ENCODE results near the gene PDLIM3. TPM values are rescaled to one million over a fixed set of nuclear protein-coding genes. Genes with fewer than 3 reads are reported as not detected.

The PDLIM3 gene
- total RNA-seq, 4 donors from 2014 or later: 1,279 to 2,098 (median 1,627) TPM

DNA sequence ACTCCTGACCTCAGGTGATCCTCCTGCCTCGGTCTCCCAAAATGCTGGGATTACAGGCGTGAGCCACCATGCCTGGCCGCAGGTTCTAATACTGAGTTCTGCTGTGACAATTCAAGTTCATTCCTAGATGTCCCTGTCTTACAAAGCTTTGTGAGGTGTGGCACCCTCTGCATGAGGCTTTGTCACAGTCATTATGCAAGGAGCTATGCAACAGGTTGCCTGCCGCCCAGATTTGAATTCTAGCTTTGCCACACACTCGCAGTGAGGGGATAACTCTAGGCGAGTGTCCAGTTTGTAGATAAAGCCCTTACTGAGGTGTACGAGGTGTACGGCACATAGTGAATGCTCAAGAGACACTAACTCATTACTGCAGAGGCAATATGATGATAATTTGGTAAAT lies 67.3 kb downstream of the PDLIM3 start:
- no peaks in the 10 kb centered on the region for H3K9me3 ChIP-seq
- H3K4me1 ChIP-seq: peaks cover 9 to 20% (median 18%) of the 10 kb centered on the region in 4 donors
- no peak overlapping the region for H3K27ac ChIP-seq (replicated peaks in 1 of 4)
- TF ChIP-seq EP300 (IDR thresholded peaks at IDR 0.05): no peak
- no peak for TF ChIP-seq POLR2AphosphoS5 (IDR thresholded peaks at IDR 0.05)
- no peak for TF ChIP-seq POLR2A (IDR thresholded peaks at IDR 0.05; ENCODE audit: low read depth)
- TF ChIP-seq, protein P1, sequence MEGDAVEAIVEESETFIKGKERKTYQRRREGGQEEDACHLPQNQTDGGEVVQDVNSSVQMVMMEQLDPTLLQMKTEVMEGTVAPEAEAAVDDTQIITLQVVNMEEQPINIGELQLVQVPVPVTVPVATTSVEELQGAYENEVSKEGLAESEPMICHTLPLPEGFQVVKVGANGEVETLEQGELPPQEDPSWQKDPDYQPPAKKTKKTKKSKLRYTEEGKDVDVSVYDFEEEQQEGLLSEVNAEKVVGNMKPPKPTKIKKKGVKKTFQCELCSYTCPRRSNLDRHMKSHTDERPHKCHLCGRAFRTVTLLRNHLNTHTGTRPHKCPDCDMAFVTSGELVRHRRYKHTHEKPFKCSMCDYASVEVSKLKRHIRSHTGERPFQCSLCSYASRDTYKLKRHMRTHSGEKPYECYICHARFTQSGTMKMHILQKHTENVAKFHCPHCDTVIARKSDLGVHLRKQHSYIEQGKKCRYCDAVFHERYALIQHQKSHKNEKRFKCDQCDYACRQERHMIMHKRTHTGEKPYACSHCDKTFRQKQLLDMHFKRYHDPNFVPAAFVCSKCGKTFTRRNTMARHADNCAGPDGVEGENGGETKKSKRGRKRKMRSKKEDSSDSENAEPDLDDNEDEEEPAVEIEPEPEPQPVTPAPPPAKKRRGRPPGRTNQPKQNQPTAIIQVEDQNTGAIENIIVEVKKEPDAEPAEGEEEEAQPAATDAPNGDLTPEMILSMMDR (IDR thresholded peaks at IDR 0.05): no peak
- no peak overlapping the region for H3K4me3 ChIP-seq
- WGBS: 100% methylated on average over 6 of the region's 8 CpGs
- intact Hi-C loops (cut with DNase I): loop anchor here (5.0 kb wide), 1 partner anchor 41 kb away; the partner anchor contains the start of gene UFSP2
- peaks cover 0 to 4% (median 0%) of the 10 kb centered on the region in 4 donors for H3K27me3 ChIP-seq
- no peaks in the 10 kb centered on the region for H3K36me3 ChIP-seq
- no peak for DNase-seq (ENCODE audit: extremely low spot score)

DNA sequence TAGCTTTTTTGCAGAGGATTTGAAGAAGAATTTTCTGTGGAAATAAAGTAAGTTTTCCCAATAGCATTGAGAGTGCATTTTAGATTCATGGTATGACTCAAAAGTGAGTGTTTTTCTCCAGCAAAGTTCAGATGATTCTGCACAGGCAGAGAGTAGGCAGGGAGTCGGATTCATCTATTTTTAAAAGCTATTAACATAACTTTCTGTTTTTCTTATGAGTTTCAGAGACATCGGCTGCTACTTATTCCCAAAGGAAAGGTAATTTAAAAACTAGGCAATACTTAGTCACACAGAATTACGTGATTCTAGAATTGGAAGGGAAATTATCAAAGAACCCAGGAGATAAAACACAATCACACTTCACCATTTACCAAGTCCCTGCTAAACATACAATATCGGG lies 68.2 kb downstream of the PDLIM3 start:
- WGBS: 55% methylated on average over 4 of the region's 4 CpGs
- H3K4me3 ChIP-seq: no peak overlapping the region
- TF ChIP-seq POLR2A (IDR thresholded peaks at IDR 0.05; ENCODE audit: low read depth) (no peak), POLR2AphosphoS5 (IDR thresholded peaks at IDR 0.05) (no peak), EP300 (IDR thresholded peaks at IDR 0.05) (no peak)
- TF ChIP-seq, protein P1 (IDR thresholded peaks at IDR 0.05): no peak
- intact Hi-C loops (cut with DNase I): loop anchor here (5.0 kb wide), 1 partner anchor 40 kb away; the partner anchor contains the start of gene UFSP2
- no peak for DNase-seq (ENCODE audit: extremely low spot score)
- no peak overlapping the region for H3K27ac ChIP-seq (replicated peaks in 1 of 4)
- H3K9me3 ChIP-seq: no peaks in the 10 kb centered on the region
- no peaks in the 10 kb centered on the region for H3K36me3 ChIP-seq
- peaks cover 7 to 16% (median 13%) of the 10 kb centered on the region in 4 donors for H3K4me1 ChIP-seq
- H3K27me3 ChIP-seq: peaks cover 0 to 4% (median 0%) of the 10 kb centered on the region in 4 donors

DNA sequence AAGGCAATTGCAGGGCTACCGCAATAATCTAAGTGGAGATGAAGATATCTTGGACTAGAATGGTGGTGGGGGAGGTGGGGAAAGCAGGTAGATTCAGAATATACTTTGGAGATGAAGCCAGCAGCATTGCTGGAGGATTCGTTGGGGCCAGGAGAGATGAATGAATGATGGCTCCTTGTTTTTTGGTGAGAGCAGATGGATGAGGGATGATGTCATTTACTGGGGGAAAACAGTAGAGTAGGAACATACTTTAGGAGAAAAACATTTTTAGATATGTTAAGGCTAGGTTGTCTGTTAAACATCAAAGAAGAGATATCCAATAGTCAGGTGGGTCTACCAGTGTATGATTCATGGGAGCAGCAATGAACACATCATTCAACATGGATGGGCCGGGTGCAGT lies 69.6 kb downstream of the PDLIM3 start:
- TF ChIP-seq POLR2A (IDR thresholded peaks at IDR 0.05; ENCODE audit: low read depth) (no peak), POLR2AphosphoS5 (IDR thresholded peaks at IDR 0.05) (no peak), EP300 (IDR thresholded peaks at IDR 0.05) (no peak)
- TF ChIP-seq, protein P1 (IDR thresholded peaks at IDR 0.05): no peak
- Histone ChIP-seq H3K4me1 (peaks cover 4 to 11% (median 10%) of the 10 kb centered on the region in 4 donors), H3K27me3 (no peaks in the 10 kb centered on the region), H3K4me3 (no peak overlapping the region), H3K36me3 (no peaks in the 10 kb centered on the region), H3K27ac (replicated peaks in 1 of 4) (no peak overlapping the region), H3K9me3 (no peaks in the 10 kb centered on the region)
- 93% methylated on average over 3 of the region's 3 CpGs for WGBS
- intact Hi-C loops (cut with DNase I): loop anchor here (5.0 kb wide), 1 partner anchor 38 kb away; the partner anchor contains the start of gene UFSP2
- DNase-seq (ENCODE audit: extremely low spot score): no peak

DNA sequence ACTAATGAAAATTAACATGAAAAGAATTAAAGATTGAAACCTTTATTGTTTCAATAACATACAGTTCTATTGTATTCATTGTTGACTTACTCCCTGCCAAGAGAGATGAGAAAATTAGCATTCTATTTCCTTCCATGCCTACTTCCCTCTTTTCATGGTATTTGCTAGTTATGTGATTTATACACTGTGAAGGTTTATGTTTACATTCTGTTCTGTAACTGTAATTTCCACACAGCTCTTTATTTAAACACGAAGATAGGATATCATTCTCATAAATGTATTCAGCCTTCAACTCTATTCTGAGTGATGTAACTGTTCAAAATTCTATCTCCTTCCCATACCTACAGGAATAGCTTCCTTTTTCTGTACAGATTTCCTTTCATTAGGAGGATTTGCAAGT lies 70.4 kb downstream of the PDLIM3 start:
- no peaks in the 10 kb centered on the region for H3K36me3 ChIP-seq
- no peak for DNase-seq (ENCODE audit: extremely low spot score)
- intact Hi-C loops (cut with DNase I): loop anchor here (5.0 kb wide), 1 partner anchor 38 kb away; the partner anchor contains the start of gene UFSP2
- H3K4me3 ChIP-seq: no peak overlapping the region
- peaks cover 0 to 4% (median 2%) of the 10 kb centered on the region in 4 donors for H3K4me1 ChIP-seq
- 3% methylated on average over 1 of the region's 1 CpG for WGBS
- H3K9me3 ChIP-seq: no peaks in the 10 kb centered on the region
- no peak overlapping the region for H3K27ac ChIP-seq (replicated peaks in 1 of 4)
- H3K27me3 ChIP-seq: no peaks in the 10 kb centered on the region
- TF ChIP-seq EP300 (IDR thresholded peaks at IDR 0.05) (no peak), POLR2A (IDR thresholded peaks at IDR 0.05; ENCODE audit: low read depth) (no peak), POLR2AphosphoS5 (IDR thresholded peaks at IDR 0.05) (no peak)
- TF ChIP-seq, protein P1 (IDR thresholded peaks at IDR 0.05): no peak

DNA sequence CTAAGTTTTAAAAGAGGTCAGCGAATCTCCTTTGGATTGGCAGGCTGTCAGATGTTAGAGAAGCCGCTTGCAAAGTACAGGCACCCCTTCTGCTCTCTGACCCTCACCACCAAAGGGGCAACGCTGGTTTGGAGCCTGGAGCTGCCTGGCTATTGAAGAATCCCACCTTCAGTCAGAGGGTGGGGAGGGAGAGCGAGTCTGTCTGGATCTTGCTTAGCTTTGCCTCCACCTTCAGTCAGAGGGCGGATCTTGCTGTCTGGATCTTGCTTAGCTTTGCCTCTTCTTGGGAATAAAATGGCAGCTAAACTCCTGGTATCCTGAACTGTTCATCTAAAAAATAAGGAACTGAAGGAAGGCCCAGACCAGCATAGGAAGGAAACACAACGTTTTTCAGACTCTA lies 71.1 kb downstream of the PDLIM3 start:
- Histone ChIP-seq H3K4me1 (no peaks in the 10 kb centered on the region), H3K36me3 (no peaks in the 10 kb centered on the region), H3K4me3 (no peak overlapping the region), H3K27ac (replicated peaks in 1 of 4) (no peak overlapping the region), H3K27me3 (no peaks in the 10 kb centered on the region), H3K9me3 (no peaks in the 10 kb centered on the region)
- DNase-seq (ENCODE audit: extremely low spot score): no peak
- intact Hi-C loops (cut with DNase I): no loop called here
- 81% methylated on average over 6 of the region's 6 CpGs for WGBS
- TF ChIP-seq POLR2A (IDR thresholded peaks at IDR 0.05; ENCODE audit: low read depth): no peak
- TF ChIP-seq, protein P1 (IDR thresholded peaks at IDR 0.05): no peak
- no peak for TF ChIP-seq POLR2AphosphoS5 (IDR thresholded peaks at IDR 0.05)
- TF ChIP-seq EP300 (IDR thresholded peaks at IDR 0.05): no peak

All from esophagus muscularis mucosa (tissue), 4 donors.